ENCODE measurements around the gene SGF29.
"Not testable (repeated sequence)": the region's sequence is repeated elsewhere in the genome, so short reads cannot be mapped to it uniquely, and the experiment has no call there.

SGF29 gene

GRCh38 chr16:28554634-28555423 is 1.1 kb downstream of the SGF29 start:
- no peak for TF ChIP-seq CTCF (conservative IDR thresholded peaks at IDR 0.05; ENCODE audit: low read depth, low read length)
- H3K4me3 ChIP-seq (ENCODE audit: low read depth, low read length): peak overlapping the region; percentile 63
- no peak for DNase-seq (ENCODE audit: low read depth)

- DNase-seq (ENCODE audit: low read depth): no peak
- no peak for TF ChIP-seq CTCF (conservative IDR thresholded peaks at IDR 0.05; ENCODE audit: low read depth, low read length)
- H3K4me3 ChIP-seq (ENCODE audit: low read depth, low read length): no peak overlapping the region
Measured at GRCh38 chr16:28555561-28555960, 1.8 kb downstream of the SGF29 start.

GRCh38 chr16:28556914-28557320 is 3.2 kb downstream of the SGF29 start:
- no peak for TF ChIP-seq CTCF (conservative IDR thresholded peaks at IDR 0.05; ENCODE audit: low read depth, low read length)
- H3K4me3 ChIP-seq (ENCODE audit: low read depth, low read length): no peak overlapping the region
- DNase-seq (ENCODE audit: low read depth): no peak

GRCh38 chr16:28558456-28558855 is 4.7 kb downstream of the SGF29 start:
- no peak overlapping the region for H3K4me3 ChIP-seq (ENCODE audit: low read depth, low read length)
- TF ChIP-seq CTCF (conservative IDR thresholded peaks at IDR 0.05; ENCODE audit: low read depth, low read length): no peak
- no peak for DNase-seq (ENCODE audit: low read depth)

- no peak for TF ChIP-seq CTCF (conservative IDR thresholded peaks at IDR 0.05; ENCODE audit: low read depth, low read length)
- H3K4me3 ChIP-seq (ENCODE audit: low read depth, low read length): no peak overlapping the region
- DNase-seq (ENCODE audit: low read depth): no peak
Measured at GRCh38 chr16:28561557-28562187, 8.0 kb downstream of the SGF29 start.

- no peak for TF ChIP-seq CTCF (conservative IDR thresholded peaks at IDR 0.05; ENCODE audit: low read depth, low read length)
- DNase-seq (ENCODE audit: low read depth): no peak
- no peak overlapping the region for H3K4me3 ChIP-seq (ENCODE audit: low read depth, low read length)
Measured at GRCh38 chr16:28562199-28562598, 8.5 kb downstream of the SGF29 start.

- TF ChIP-seq CTCF (conservative IDR thresholded peaks at IDR 0.05; ENCODE audit: low read depth, low read length): no peak
- no peak overlapping the region for H3K4me3 ChIP-seq (ENCODE audit: low read depth, low read length)
- no peak for DNase-seq (ENCODE audit: low read depth)
Measured at GRCh38 chr16:28563218-28563617, 9.5 kb downstream of the SGF29 start.

GRCh38 chr16:28566233-28566925 is 12.7 kb downstream of the SGF29 start:
- not testable (repeated sequence) for DNase-seq (ENCODE audit: low read depth); H3K4me3 ChIP-seq (ENCODE audit: low read depth, low read length)
